HepG2 (cell line): Measurements from ENCODE around the gene ZNF524. TPM values are rescaled to one million over a fixed set of nuclear protein-coding genes. Genes with fewer than 3 reads are reported as not detected.

ENCODE experiments used
- CSRNP1 ChIP-seq: sonication (generic); formaldehyde crosslinking; IDR thresholded peaks from 2 replicates; pipeline ENCODE4 v1.8.1; 2023; ENCODE audit warnings: mild to moderate bottlenecking, missing genetic modification reagents
- KIAA2018 ChIP-seq: sonication (generic); formaldehyde crosslinking; IDR thresholded peaks from 2 replicates; pipeline ENCODE4 v1.5.0; 2020; ENCODE audit warnings: mild to moderate bottlenecking, missing genetic modification reagents, borderline replicate concordance
- NCOA1 ChIP-seq: sonication (generic); formaldehyde crosslinking; IDR thresholded peaks from 2 replicates; pipeline ENCODE4 v1.9.0; 2021; ENCODE audit warnings: missing genetic modification reagents
- NPAS2 ChIP-seq: sonication (generic); formaldehyde crosslinking; IDR thresholded peaks from 2 replicates; pipeline ENCODE4 v1.8.0; 2022; ENCODE audit warnings: mild to moderate bottlenecking, missing genetic modification reagents, borderline replicate concordance
- STAG1 ChIP-seq: sonication (generic); formaldehyde crosslinking; IDR thresholded peaks from 2 replicates; pipeline ENCODE4 v1.4.0; 2020; ENCODE audit warnings: missing genetic modification reagents
- ZBTB43 ChIP-seq: sonication (generic); formaldehyde crosslinking; conservative IDR thresholded peaks from 2 replicates; pipeline ENCODE4 v1.4.0; 2020; ENCODE audit warnings: missing genetic modification reagents
- ZNF230 ChIP-seq: sonication (generic); formaldehyde crosslinking; IDR thresholded peaks from 2 replicates; pipeline ENCODE4 v1.4.0; 2020; ENCODE audit warnings: mild to moderate bottlenecking, missing genetic modification reagents
- ZNF556 ChIP-seq: sonication (generic); formaldehyde crosslinking; IDR thresholded peaks from 2 replicates; pipeline ENCODE4 v1.4.0; 2020; ENCODE audit warnings: mild to moderate bottlenecking, missing genetic modification reagents, borderline replicate concordance
- ZNF598 ChIP-seq: sonication (generic); formaldehyde crosslinking; IDR thresholded peaks from 2 replicates; pipeline ENCODE4 v1.5.1; 2020; ENCODE audit warnings: mild to moderate bottlenecking, missing genetic modification reagents, borderline replicate concordance
- ZNF781 ChIP-seq: sonication (generic); formaldehyde crosslinking; IDR thresholded peaks from 2 replicates; pipeline ENCODE4 v1.5.1; 2020; ENCODE audit warnings: borderline replicate concordance, mild to moderate bottlenecking, missing genetic modification reagents; ENCODE audit errors: not compliant biosample characterization
- polyA plus RNA-seq, 8 experiments: library from polyadenylated mRNA; depleted of rRNA in 3 of 8; stranded (reverse) in 7 of 8; unstranded in 1 of 8; fragments of >200 nt; fragmentation: Illumina TruSeq in 4 of 8; extraction: Trizol in 4 of 8; gene quantifications; 2 replicates each; pipeline versions ENCODE4 v1.2.1 to v1.2.3, GENCODE V29; 2011 to 2016; ENCODE audit warnings: low read depth in 4 of 8, missing spikeins in 1 of 8, mixed read lengths in 1 of 8; ENCODE audit not compliant: insufficient read depth in 1 of 8
- total RNA-seq, 5 experiments: library from RNA; depleted of rRNA; stranded (reverse); fragments of >200 nt; fragmentation: Illumina TruSeq; extraction: Trizol; gene quantifications; 2 replicates each; pipeline ENCODE4 v1.2.3, GENCODE V29; 2016; ENCODE audit warnings: low read depth in 1 of 5

The ZNF524 gene
- total and polyA plus RNA-seq, 2 of the 13 experiments (the other 11 are each of a cell fraction or from before 2014, with no cell fraction given) = 3.2 to 4.6 TPM

- no peak for TF ChIP-seq KIAA2018 (CRISPR knock-in tag)
- TF ChIP-seq ZNF230 (CRISPR knock-in tag) = no peak
- TF ChIP-seq ZNF781 (CRISPR knock-in tag) = no peak
- TF ChIP-seq ZNF598 = no peak
- no peak for TF ChIP-seq NCOA1 (CRISPR knock-in tag)
- no peak for TF ChIP-seq NPAS2 (CRISPR knock-in tag)
- peak; percentile 23; the same call in 1 of the 2 replicates for TF ChIP-seq CSRNP1
- no peak for TF ChIP-seq STAG1 (CRISPR knock-in tag)
- TF ChIP-seq ZNF556 (CRISPR knock-in tag) = no peak
- no peak for TF ChIP-seq ZBTB43 (CRISPR knock-in tag)
- TF ChIP-seq, all 625 proteins: peak for 5
Measured at GRCh38 chr19:55646889-55647731, 47.0 kb downstream of the ZNF524 start (continued).
